B cell (primary cell): Measurements from ENCODE around the gene MAP3K2. TPM values are rescaled to one million over a fixed set of nuclear protein-coding genes. Genes with fewer than 3 reads are reported as not detected.

ENCODE experiments used
- ATAC-seq: fragments of 200-7000 bp; cut with Tn5 transposase; one replicate; pipeline ENCODE4 v1.10.0; 2021; ENCODE audit warnings: low read depth, mild to moderate bottlenecking, moderate number of reproducible peaks, moderate library complexity
- CTCF ChIA-PET: fragments of 350-600 bp; sonication (Branson Sonifier 250); formaldehyde crosslinking; loops from one replicate; lab custom pipeline; 2021; ENCODE audit warnings: antibody characterized with exemption, inconsistent platforms; lab: Charles Lee
- POLR2A ChIA-PET: fragments of 350-600 bp; sonication (Branson Sonifier 250); formaldehyde crosslinking; loops from one replicate; lab custom pipeline; 2021; ENCODE audit warnings: antibody characterized with exemption; lab: Charles Lee
- DNase-seq: peaks from one replicate; pipeline ENCODE4 v3.0.0; 2013
- H2AFZ ChIP-seq: 2 replicates; pipeline ENCODE4 v1.6.1; 2012; ENCODE audit warnings: mild to moderate bottlenecking, low read depth, low read length; ENCODE audit not compliant: insufficient read depth, poor library complexity, severe bottlenecking
- H3K27ac ChIP-seq, 2 donors: 1 replicate in 1 of 2; 2 replicates in 1 of 2; pipeline ENCODE4 v1.5.1; 2012 to 2013; ENCODE audit warnings: low read length in 2 of 2, mild to moderate bottlenecking in 2 of 2, moderate library complexity in 1 of 2
- H3K27me3 ChIP-seq, 4 experiments: fragments of 200-600 bp in 1 of 4; sonication (generic) in 1 of 4; replicated peaks in 1 of 4; 1 replicate in 2 of 4; 2 replicates in 2 of 4; pipeline versions ENCODE4 v1.6.1 to v1.7.0; 2013 to 2016; ENCODE audit warnings: low read length in 3 of 4, mild to moderate bottlenecking in 2 of 4, mixed read lengths in 1 of 4, moderate library complexity in 1 of 4; ENCODE audit not compliant: insufficient read depth in 4 of 4, control insufficient read depth in 3 of 4; ENCODE audit errors: control extremely low read depth in 1 of 4
- H3K36me3 ChIP-seq, 2 experiments: replicated peaks in 1 of 2; 1 replicate in 1 of 2; 2 replicates in 1 of 2; pipeline versions ENCODE4 v1.6.1 to v1.7.1; 2013; ENCODE audit warnings: low read length in 1 of 2; ENCODE audit not compliant: insufficient read depth in 2 of 2, control insufficient read depth in 1 of 2; ENCODE audit errors: control extremely low read depth in 1 of 2, extremely low read depth in 1 of 2
- H3K4me1 ChIP-seq, 2 donors: fragments of 200-600 bp in 1 of 2; sonication (generic) in 1 of 2; 1 replicate in 1 of 2; 2 replicates in 1 of 2; pipeline versions ENCODE4 v1.5.1 to v1.6.1; 2013 to 2017; ENCODE audit warnings: low read length in 2 of 2; ENCODE audit not compliant: control insufficient read depth in 2 of 2, insufficient read depth in 2 of 2
- H3K4me2 ChIP-seq: replicated peaks from 2 replicates; pipeline ENCODE3; 2012; ENCODE audit warnings: mild to moderate bottlenecking, low read depth, low read length; ENCODE audit not compliant: poor library complexity, severe bottlenecking
- H3K4me3 ChIP-seq, 5 experiments: fragments of 200-600 bp in 1 of 5; sonication (generic) in 1 of 5; 1 replicate in 3 of 5; 2 replicates in 2 of 5; pipeline versions ENCODE4 v1.5.1 to v1.7.0; 2011 to 2016; ENCODE audit warnings: low read length in 4 of 5, mild to moderate bottlenecking in 4 of 5, low read depth in 2 of 5, control low read depth in 1 of 5, moderate library complexity in 1 of 5; ENCODE audit not compliant: insufficient read depth in 1 of 5; ENCODE audit errors: control extremely low read depth in 1 of 5, extremely low read depth in 1 of 5
- H3K79me2 ChIP-seq: fragments of 200-600 bp; sonication (generic); one replicate; pipeline ENCODE4 v1.6.0; 2016; ENCODE audit warnings: low read length; ENCODE audit not compliant: control insufficient read depth, insufficient read depth
- H3K9ac ChIP-seq: fragments of 200-600 bp; sonication (generic); 2 replicates; pipeline ENCODE4 v1.6.1; 2017; ENCODE audit warnings: mild to moderate bottlenecking, low read length, moderate library complexity
- H3K9me3 ChIP-seq, 3 donors: one replicate each; pipeline versions ENCODE4 v1.6.1 to v1.7.1; 2013; ENCODE audit warnings: low read length in 2 of 3; ENCODE audit not compliant: control insufficient read depth in 2 of 3, insufficient read depth in 1 of 3; ENCODE audit errors: control extremely low read depth in 1 of 3
- H4K20me1 ChIP-seq: 2 replicates; pipeline ENCODE4 v1.6.0; 2012; ENCODE audit warnings: mild to moderate bottlenecking, low read length; ENCODE audit not compliant: insufficient read depth, control insufficient read depth, poor library complexity, severe bottlenecking
- H3K27ac Mint-ChIP-seq: one replicate; pipeline ENCODE4 v1.8.0; 2021; ENCODE audit warnings: mixed read lengths
- H3K27me3 Mint-ChIP-seq: one replicate; pipeline ENCODE4 v1.8.0; 2021; ENCODE audit warnings: mixed read lengths
- H3K4me1 Mint-ChIP-seq: one replicate; pipeline ENCODE4 v1.8.0; 2021; ENCODE audit warnings: mixed read lengths
- H3K4me3 Mint-ChIP-seq: one replicate; pipeline ENCODE4 v1.8.0; 2021; ENCODE audit warnings: mixed read lengths
- H3K9me3 Mint-ChIP-seq: one replicate; pipeline ENCODE4 v1.8.0; 2022; ENCODE audit warnings: mixed read lengths; ENCODE audit not compliant: insufficient read depth
- CTCF ChIP-seq: fragments of 200-600 bp; IDR thresholded peaks from one replicate; pipeline ENCODE4 v1.8.0; 2022; ENCODE audit warnings: antibody characterized with exemption, mild to moderate bottlenecking
- EZH2 ChIP-seq: IDR thresholded peaks from 2 replicates; pipeline ENCODE4 v1.6.1; 2012; ENCODE audit warnings: borderline replicate concordance, low read depth, mild to moderate bottlenecking, moderate library complexity, low read length; ENCODE audit not compliant: insufficient read depth, poor library complexity, severe bottlenecking
- WGBS: methylation state at CpG from one replicate; pipeline ENCODE4 v1.1.5; 2013; ENCODE audit warnings: missing lambda C conversion rate; ENCODE audit not compliant: insufficient coverage; 5-methylcytosine and 5-hydroxymethylcytosine counted together
- intact Hi-C: fragments of 100-400 bp; cut with micrococcal nuclease; formaldehyde crosslinking; loops from one replicate; pipeline ENCODE4 v1.10.0; 2022
- polyA plus RNA-seq: library from polyadenylated mRNA; depleted of rRNA; stranded (reverse); fragments of >200 nt; gene quantifications from 2 replicates; pipeline ENCODE4 v1.2.3, GENCODE V29; 2012
- total RNA-seq, 2 donors: library from RNA; stranded (reverse); fragments of 120-200 nt in 1 of 2; gene quantifications; 1 replicate in 1 of 2; 2 replicates in 1 of 2; pipeline versions ENCODE4 v1.2.3 to v1.2.4, GENCODE V29; 2013 to 2022

Gene MAP3K2
- total and polyA plus RNA-seq, 2 donors (not counting 1 experiment from before 2014, with no cell fraction given): 9.9 to 118 TPM

GRCh38 chr2:127431408-127432023, 43.7 kb upstream of the MAP3K2 start:
- Histone ChIP-seq H3K4me1 (no peaks in the 10 kb centered on the region), H3K27me3 (no peaks in the 10 kb centered on the region), H3K27ac (no peak overlapping the region), H3K9me3 (no peaks in the 10 kb centered on the region), H3K36me3 (no peaks in the 10 kb centered on the region), H2AFZ (no peak overlapping the region), H4K20me1 (no peaks in the 10 kb centered on the region), H3K79me2 (no peaks in the 10 kb centered on the region), H3K9ac (no peak overlapping the region), H3K4me3 (no peak overlapping the region), H3K4me2 (no peak overlapping the region)
- no peak overlapping the region for H3K27ac Mint-ChIP-seq
- no peak for TF ChIP-seq CTCF
- TF ChIP-seq EZH2: no peak
- intact Hi-C loops: no loop called here
- ATAC-seq: no peak
- no peaks in the 10 kb centered on the region for H3K9me3 Mint-ChIP-seq
- POLR2A ChIA-PET: no interaction called here
- H3K27me3 Mint-ChIP-seq: no peaks in the 10 kb centered on the region
- H3K4me3 Mint-ChIP-seq: no peak overlapping the region
- no peaks in the 10 kb centered on the region for H3K4me1 Mint-ChIP-seq
- DNase-seq: no peak
- CTCF ChIA-PET: interaction anchor here (0.6 kb wide), 1 partner anchor 718 kb away, joined by 4 read pairs; no protein-coding TSS in a partner anchor
- WGBS: 90% methylated on average over 13 of the region's 14 CpGs

GRCh38 chr2:127429844-127430425, 42.2 kb upstream of the MAP3K2 start:
- ChIA-PET POLR2A (no interaction called here), CTCF (interaction anchor here (1.2 to 1.4 kb wide), 2 partner anchors 44 to 49 kb away, joined by 3 to 4 read pairs; no protein-coding TSS in a partner anchor)
- TF ChIP-seq EZH2 (no peak), CTCF (no peak)
- Histone ChIP-seq H2AFZ (no peak overlapping the region), H3K4me1 (no peaks in the 10 kb centered on the region), H3K4me3 (no peak overlapping the region), H3K9me3 (no peaks in the 10 kb centered on the region), H4K20me1 (no peaks in the 10 kb centered on the region), H3K4me2 (no peak overlapping the region), H3K79me2 (no peaks in the 10 kb centered on the region), H3K9ac (no peak overlapping the region), H3K27me3 (no peaks in the 10 kb centered on the region), H3K36me3 (no peaks in the 10 kb centered on the region), H3K27ac (no peak overlapping the region)
- H3K4me1 Mint-ChIP-seq: no peaks in the 10 kb centered on the region
- H3K27ac Mint-ChIP-seq: no peak overlapping the region
- 96% methylated on average over 5 of the region's 7 CpGs for WGBS
- no peaks in the 10 kb centered on the region for H3K27me3 Mint-ChIP-seq
- no peak overlapping the region for H3K4me3 Mint-ChIP-seq
- ATAC-seq: no peak
- no peaks in the 10 kb centered on the region for H3K9me3 Mint-ChIP-seq
- no peak for DNase-seq
- intact Hi-C loops: no loop called here
